ENCODE measurements around the gene MSMB.

DNA sequence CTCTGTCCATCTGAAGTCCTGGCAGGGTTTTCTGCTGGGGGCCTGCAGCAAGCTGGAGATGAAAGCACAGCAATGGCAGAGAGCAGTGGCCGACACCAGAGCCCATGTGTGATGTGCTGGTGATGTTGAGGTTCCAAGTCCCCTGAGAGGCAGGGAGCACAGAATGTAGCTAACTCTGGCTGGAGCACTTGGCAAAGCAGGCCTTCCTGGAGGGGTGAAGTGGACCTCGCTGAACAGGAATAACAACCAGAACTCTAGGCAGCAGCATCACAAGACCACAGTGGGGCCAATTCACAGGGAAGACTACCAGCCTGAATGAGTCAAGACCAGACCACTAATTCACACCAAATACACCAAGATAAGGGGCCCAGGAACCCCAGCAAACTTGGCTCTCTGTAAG is 22.8 kb upstream of the MSMB start:
- TF ChIP-seq, protein P1, sequence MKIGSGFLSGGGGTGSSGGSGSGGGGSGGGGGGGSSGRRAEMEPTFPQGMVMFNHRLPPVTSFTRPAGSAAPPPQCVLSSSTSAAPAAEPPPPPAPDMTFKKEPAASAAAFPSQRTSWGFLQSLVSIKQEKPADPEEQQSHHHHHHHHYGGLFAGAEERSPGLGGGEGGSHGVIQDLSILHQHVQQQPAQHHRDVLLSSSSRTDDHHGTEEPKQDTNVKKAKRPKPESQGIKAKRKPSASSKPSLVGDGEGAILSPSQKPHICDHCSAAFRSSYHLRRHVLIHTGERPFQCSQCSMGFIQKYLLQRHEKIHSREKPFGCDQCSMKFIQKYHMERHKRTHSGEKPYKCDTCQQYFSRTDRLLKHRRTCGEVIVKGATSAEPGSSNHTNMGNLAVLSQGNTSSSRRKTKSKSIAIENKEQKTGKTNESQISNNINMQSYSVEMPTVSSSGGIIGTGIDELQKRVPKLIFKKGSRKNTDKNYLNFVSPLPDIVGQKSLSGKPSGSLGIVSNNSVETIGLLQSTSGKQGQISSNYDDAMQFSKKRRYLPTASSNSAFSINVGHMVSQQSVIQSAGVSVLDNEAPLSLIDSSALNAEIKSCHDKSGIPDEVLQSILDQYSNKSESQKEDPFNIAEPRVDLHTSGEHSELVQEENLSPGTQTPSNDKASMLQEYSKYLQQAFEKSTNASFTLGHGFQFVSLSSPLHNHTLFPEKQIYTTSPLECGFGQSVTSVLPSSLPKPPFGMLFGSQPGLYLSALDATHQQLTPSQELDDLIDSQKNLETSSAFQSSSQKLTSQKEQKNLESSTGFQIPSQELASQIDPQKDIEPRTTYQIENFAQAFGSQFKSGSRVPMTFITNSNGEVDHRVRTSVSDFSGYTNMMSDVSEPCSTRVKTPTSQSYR (CRISPR knock-in tag; IDR thresholded peaks at IDR 0.05): no peak
- TF ChIP-seq SMAD3 (CRISPR knock-in tag; IDR thresholded peaks at IDR 0.05; ENCODE audit: borderline replicate concordance) (no peak), ESRRA (CRISPR knock-in tag; IDR thresholded peaks at IDR 0.05; ENCODE audit: borderline replicate concordance) (no peak), ELF4 (CRISPR knock-in tag; IDR thresholded peaks at IDR 0.05; ENCODE audit: low read depth) (no peak), CBFB (CRISPR knock-in tag; IDR thresholded peaks at IDR 0.05; ENCODE audit: low read depth) (no peak)
- TF ChIP-seq, protein P2, sequence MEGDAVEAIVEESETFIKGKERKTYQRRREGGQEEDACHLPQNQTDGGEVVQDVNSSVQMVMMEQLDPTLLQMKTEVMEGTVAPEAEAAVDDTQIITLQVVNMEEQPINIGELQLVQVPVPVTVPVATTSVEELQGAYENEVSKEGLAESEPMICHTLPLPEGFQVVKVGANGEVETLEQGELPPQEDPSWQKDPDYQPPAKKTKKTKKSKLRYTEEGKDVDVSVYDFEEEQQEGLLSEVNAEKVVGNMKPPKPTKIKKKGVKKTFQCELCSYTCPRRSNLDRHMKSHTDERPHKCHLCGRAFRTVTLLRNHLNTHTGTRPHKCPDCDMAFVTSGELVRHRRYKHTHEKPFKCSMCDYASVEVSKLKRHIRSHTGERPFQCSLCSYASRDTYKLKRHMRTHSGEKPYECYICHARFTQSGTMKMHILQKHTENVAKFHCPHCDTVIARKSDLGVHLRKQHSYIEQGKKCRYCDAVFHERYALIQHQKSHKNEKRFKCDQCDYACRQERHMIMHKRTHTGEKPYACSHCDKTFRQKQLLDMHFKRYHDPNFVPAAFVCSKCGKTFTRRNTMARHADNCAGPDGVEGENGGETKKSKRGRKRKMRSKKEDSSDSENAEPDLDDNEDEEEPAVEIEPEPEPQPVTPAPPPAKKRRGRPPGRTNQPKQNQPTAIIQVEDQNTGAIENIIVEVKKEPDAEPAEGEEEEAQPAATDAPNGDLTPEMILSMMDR (IDR thresholded peaks at IDR 0.05): no peak
- TF ChIP-seq, protein P3, sequence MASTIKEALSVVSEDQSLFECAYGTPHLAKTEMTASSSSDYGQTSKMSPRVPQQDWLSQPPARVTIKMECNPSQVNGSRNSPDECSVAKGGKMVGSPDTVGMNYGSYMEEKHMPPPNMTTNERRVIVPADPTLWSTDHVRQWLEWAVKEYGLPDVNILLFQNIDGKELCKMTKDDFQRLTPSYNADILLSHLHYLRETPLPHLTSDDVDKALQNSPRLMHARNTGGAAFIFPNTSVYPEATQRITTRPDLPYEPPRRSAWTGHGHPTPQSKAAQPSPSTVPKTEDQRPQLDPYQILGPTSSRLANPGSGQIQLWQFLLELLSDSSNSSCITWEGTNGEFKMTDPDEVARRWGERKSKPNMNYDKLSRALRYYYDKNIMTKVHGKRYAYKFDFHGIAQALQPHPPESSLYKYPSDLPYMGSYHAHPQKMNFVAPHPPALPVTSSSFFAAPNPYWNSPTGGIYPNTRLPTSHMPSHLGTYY (CRISPR knock-in tag; IDR thresholded peaks at IDR 0.05): no peak
- TF ChIP-seq, protein P4, sequence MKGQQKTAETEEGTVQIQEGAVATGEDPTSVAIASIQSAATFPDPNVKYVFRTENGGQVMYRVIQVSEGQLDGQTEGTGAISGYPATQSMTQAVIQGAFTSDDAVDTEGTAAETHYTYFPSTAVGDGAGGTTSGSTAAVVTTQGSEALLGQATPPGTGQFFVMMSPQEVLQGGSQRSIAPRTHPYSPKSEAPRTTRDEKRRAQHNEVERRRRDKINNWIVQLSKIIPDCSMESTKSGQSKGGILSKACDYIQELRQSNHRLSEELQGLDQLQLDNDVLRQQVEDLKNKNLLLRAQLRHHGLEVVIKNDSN (CRISPR knock-in tag; IDR thresholded peaks at IDR 0.05): no peak
- TF ChIP-seq, protein P5, sequence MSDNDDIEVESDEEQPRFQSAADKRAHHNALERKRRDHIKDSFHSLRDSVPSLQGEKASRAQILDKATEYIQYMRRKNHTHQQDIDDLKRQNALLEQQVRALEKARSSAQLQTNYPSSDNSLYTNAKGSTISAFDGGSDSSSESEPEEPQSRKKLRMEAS (CRISPR knock-in tag; IDR thresholded peaks at IDR 0.05): no peak
- TF ChIP-seq, protein P6, sequence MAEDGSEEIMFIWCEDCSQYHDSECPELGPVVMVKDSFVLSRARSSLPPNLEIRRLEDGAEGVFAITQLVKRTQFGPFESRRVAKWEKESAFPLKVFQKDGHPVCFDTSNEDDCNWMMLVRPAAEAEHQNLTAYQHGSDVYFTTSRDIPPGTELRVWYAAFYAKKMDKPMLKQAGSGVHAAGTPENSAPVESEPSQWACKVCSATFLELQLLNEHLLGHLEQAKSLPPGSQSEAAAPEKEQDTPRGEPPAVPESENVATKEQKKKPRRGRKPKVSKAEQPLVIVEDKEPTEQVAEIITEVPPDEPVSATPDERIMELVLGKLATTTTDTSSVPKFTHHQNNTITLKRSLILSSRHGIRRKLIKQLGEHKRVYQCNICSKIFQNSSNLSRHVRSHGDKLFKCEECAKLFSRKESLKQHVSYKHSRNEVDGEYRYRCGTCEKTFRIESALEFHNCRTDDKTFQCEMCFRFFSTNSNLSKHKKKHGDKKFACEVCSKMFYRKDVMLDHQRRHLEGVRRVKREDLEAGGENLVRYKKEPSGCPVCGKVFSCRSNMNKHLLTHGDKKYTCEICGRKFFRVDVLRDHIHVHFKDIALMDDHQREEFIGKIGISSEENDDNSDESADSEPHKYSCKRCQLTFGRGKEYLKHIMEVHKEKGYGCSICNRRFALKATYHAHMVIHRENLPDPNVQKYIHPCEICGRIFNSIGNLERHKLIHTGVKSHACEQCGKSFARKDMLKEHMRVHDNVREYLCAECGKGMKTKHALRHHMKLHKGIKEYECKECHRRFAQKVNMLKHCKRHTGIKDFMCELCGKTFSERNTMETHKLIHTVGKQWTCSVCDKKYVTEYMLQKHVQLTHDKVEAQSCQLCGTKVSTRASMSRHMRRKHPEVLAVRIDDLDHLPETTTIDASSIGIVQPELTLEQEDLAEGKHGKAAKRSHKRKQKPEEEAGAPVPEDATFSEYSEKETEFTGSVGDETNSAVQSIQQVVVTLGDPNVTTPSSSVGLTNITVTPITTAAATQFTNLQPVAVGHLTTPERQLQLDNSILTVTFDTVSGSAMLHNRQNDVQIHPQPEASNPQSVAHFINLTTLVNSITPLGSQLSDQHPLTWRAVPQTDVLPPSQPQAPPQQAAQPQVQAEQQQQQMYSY (CRISPR knock-in tag; IDR thresholded peaks at IDR 0.05): no peak
- TF ChIP-seq, protein P7, sequence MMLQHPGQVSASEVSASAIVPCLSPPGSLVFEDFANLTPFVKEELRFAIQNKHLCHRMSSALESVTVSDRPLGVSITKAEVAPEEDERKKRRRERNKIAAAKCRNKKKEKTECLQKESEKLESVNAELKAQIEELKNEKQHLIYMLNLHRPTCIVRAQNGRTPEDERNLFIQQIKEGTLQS (CRISPR knock-in tag; conservative IDR thresholded peaks at IDR 0.05): no peak
- TF ChIP-seq, protein P8, sequence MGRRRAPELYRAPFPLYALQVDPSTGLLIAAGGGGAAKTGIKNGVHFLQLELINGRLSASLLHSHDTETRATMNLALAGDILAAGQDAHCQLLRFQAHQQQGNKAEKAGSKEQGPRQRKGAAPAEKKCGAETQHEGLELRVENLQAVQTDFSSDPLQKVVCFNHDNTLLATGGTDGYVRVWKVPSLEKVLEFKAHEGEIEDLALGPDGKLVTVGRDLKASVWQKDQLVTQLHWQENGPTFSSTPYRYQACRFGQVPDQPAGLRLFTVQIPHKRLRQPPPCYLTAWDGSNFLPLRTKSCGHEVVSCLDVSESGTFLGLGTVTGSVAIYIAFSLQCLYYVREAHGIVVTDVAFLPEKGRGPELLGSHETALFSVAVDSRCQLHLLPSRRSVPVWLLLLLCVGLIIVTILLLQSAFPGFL (CRISPR knock-in tag; IDR thresholded peaks at IDR 0.05; ENCODE audit: borderline replicate concordance): no peak
